Endothelial cell (in vitro differentiated cells): ENCODE results near the gene SH3PXD2A. TPM values are rescaled to one million over a fixed set of nuclear protein-coding genes. Genes with fewer than 3 reads are reported as not detected.
A peak's percentile ranks its signal among the peaks of the same experiment; 100 is the strongest.

ENCODE experiments used
- DNase-seq: peaks from one replicate; pipeline ENCODE4 v3.0.0; 2021; ENCODE audit warnings: low spot score
- H3K27ac Mint-ChIP-seq: one replicate; pipeline ENCODE4 v1.8.0; 2021; ENCODE audit warnings: mixed read lengths, inconsistent platforms; ENCODE audit not compliant: unreplicated experiment
- H3K27me3 Mint-ChIP-seq: one replicate; pipeline ENCODE4 v1.8.0; 2021; ENCODE audit warnings: mild to moderate bottlenecking, moderate library complexity, mixed read lengths, inconsistent platforms; ENCODE audit not compliant: unreplicated experiment
- H3K36me3 Mint-ChIP-seq: one replicate; pipeline ENCODE4 v1.8.0; 2021; ENCODE audit warnings: mild to moderate bottlenecking, low read depth, mixed read lengths, inconsistent platforms; ENCODE audit not compliant: unreplicated experiment
- H3K4me1 Mint-ChIP-seq: one replicate; pipeline ENCODE4 v1.8.0; 2021; ENCODE audit warnings: mild to moderate bottlenecking, mixed read lengths, inconsistent platforms; ENCODE audit not compliant: unreplicated experiment
- H3K4me3 Mint-ChIP-seq: one replicate; pipeline ENCODE4 v1.8.0; 2021; ENCODE audit warnings: mild to moderate bottlenecking, mixed read lengths, inconsistent platforms; ENCODE audit not compliant: unreplicated experiment
- H3K9me3 Mint-ChIP-seq: one replicate; pipeline ENCODE4 v1.8.0; 2021; ENCODE audit warnings: mixed read lengths, inconsistent platforms; ENCODE audit not compliant: unreplicated experiment
- CTCF ChIP-seq: fragments of 200-600 bp; sonication (generic); IDR thresholded peaks from one replicate; pipeline ENCODE4 v1.5.0; 2021; ENCODE audit warnings: antibody characterized with exemption; ENCODE audit not compliant: unreplicated experiment
- total RNA-seq: library from RNA; stranded (reverse); fragmentation: NEBNext Ultra II Directional; extraction: Animal tissue kit (Norgen Biotek cat#: 25700); gene quantifications from one replicate; pipeline ENCODE4 v1.2.1, GENCODE V29; 2021; ENCODE audit not compliant: unreplicated experiment

Gene SH3PXD2A
- total RNA-seq, 1 donor from 2014 or later, result 59.9 TPM

GRCh38 chr10:103828587-103829197, 26.7 kb downstream of the SH3PXD2A start:
- H3K4me3 Mint-ChIP-seq, result no peak overlapping the region
- no peaks in the 10 kb centered on the region for H3K9me3 Mint-ChIP-seq
- TF ChIP-seq CTCF, result no peak
- peaks cover 7% of the 10 kb centered on the region for H3K36me3 Mint-ChIP-seq
- DNase-seq, result no peak
- H3K27ac Mint-ChIP-seq, result no peak overlapping the region
- peaks cover 53% of the 10 kb centered on the region for H3K4me1 Mint-ChIP-seq
- no peaks in the 10 kb centered on the region for H3K27me3 Mint-ChIP-seq

DNA sequence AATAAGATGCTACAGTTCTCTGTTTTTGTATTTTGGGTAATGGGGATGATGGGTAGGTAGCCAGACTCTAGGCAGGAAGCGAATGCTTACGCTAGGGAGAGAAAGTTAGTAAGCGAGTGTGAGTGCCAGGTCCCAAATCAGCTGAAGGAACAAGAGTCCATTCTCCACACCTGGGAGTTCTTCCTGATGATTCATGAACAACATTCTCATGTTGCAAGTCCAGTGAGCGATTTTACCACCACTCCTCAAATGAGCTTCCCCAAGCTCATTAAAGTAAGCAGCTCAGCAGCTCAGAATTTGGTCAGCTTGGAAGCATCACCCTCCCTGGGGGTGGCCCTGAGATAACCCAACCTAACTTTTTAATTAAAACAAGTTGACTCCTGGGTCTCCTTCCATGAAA, 27.3 kb downstream of the SH3PXD2A start:
- Mint-ChIP-seq H3K27me3 (no peaks in the 10 kb centered on the region), H3K36me3 (peaks cover 7% of the 10 kb centered on the region), H3K4me1 (peaks cover 52% of the 10 kb centered on the region), H3K4me3 (no peak overlapping the region), H3K9me3 (no peaks in the 10 kb centered on the region), H3K27ac (peak overlapping the region; percentile 7)
- no peak for DNase-seq
- TF ChIP-seq CTCF, result no peak

DNA sequence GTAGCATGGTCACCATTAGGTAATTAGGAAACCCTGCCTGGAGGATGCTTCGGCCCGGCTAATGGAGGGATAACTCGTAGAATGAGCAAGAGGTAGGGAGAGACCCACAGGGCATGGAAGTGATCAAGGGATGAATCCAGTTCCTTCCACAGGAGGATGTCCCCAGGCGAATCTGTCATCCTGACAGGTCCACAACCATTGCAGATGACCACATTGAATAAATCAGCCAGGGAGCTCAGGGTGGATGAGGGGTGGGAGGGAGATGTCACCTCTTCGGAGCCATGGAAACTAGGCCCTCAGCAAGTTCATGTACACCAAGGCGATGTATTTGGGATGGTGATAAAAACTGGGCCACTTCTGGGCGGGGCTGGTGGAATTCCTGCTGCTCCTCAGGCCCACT, 28.5 kb downstream of the SH3PXD2A start:
- H3K4me3 Mint-ChIP-seq, result no peak overlapping the region
- peaks cover 7% of the 10 kb centered on the region for H3K36me3 Mint-ChIP-seq
- no peak overlapping the region for H3K27ac Mint-ChIP-seq
- no peak for DNase-seq
- TF ChIP-seq CTCF, result no peak
- H3K4me1 Mint-ChIP-seq, result peaks cover 53% of the 10 kb centered on the region
- H3K9me3 Mint-ChIP-seq, result no peaks in the 10 kb centered on the region
- H3K27me3 Mint-ChIP-seq, result no peaks in the 10 kb centered on the region

- Mint-ChIP-seq H3K4me1 (peaks cover 38% of the 10 kb centered on the region), H3K27ac (peak overlapping the region; percentile 14), H3K36me3 (peaks cover 7% of the 10 kb centered on the region), H3K4me3 (no peak overlapping the region), H3K27me3 (no peaks in the 10 kb centered on the region), H3K9me3 (no peaks in the 10 kb centered on the region)
- no peak for DNase-seq
- TF ChIP-seq CTCF, result no peak
Observed at GRCh38 chr10:103824281-103824680, 31.1 kb downstream of the SH3PXD2A start.

GRCh38 chr10:103823706-103824272, 31.6 kb downstream of the SH3PXD2A start:
- H3K4me3 Mint-ChIP-seq, result no peak overlapping the region
- no peak for DNase-seq
- H3K9me3 Mint-ChIP-seq, result no peaks in the 10 kb centered on the region
- H3K27me3 Mint-ChIP-seq, result no peaks in the 10 kb centered on the region
- peaks cover 38% of the 10 kb centered on the region for H3K4me1 Mint-ChIP-seq
- H3K27ac Mint-ChIP-seq, result no peak overlapping the region
- peaks cover 7% of the 10 kb centered on the region for H3K36me3 Mint-ChIP-seq
- no peak for TF ChIP-seq CTCF
